Mesothelial cell of epicardium (in vitro differentiated cells): ENCODE measurements around the gene FAM204A. TPM values are rescaled to one million over a fixed set of nuclear protein-coding genes. Genes with fewer than 3 reads are reported as not detected.

Experiments used
- DNase-seq, 2 experiments: peaks; one replicate each; pipeline ENCODE4 v3.0.0; 2021; ENCODE audit warnings: low spot score in 2 of 2; ENCODE audit not compliant: unreplicated experiment in 2 of 2
- H3K27ac Mint-ChIP-seq: 2 replicates; pipeline ENCODE4 v1.8.0; 2021; ENCODE audit warnings: mixed read lengths
- H3K27me3 Mint-ChIP-seq: 2 replicates; pipeline ENCODE4 v1.8.0; 2021; ENCODE audit warnings: low read depth, mixed read lengths
- H3K36me3 Mint-ChIP-seq: 2 replicates; pipeline ENCODE4 v1.8.0; 2021; ENCODE audit warnings: mixed read lengths
- H3K4me1 Mint-ChIP-seq: 2 replicates; pipeline ENCODE4 v1.8.0; 2021; ENCODE audit warnings: mixed read lengths
- H3K4me3 Mint-ChIP-seq: 2 replicates; pipeline ENCODE4 v1.8.0; 2021; ENCODE audit warnings: mild to moderate bottlenecking, moderate library complexity, mixed read lengths
- H3K9me3 Mint-ChIP-seq: 2 replicates; pipeline ENCODE4 v1.8.0; 2021; ENCODE audit warnings: mixed read lengths
- CTCF ChIP-seq: fragments of 200-600 bp; sonication (generic); IDR thresholded peaks from one replicate; pipeline ENCODE4 v1.5.0; 2021; ENCODE audit warnings: antibody characterized with exemption; ENCODE audit not compliant: unreplicated experiment
- total RNA-seq: library from RNA; stranded (reverse); gene quantifications from 3 replicates; pipeline ENCODE4 v1.2.1, GENCODE V29; 2021

Gene FAM204A
- 53.0 to 54.6 TPM (median 53.4 TPM) in 3 replicates for total RNA-seq

DNA sequence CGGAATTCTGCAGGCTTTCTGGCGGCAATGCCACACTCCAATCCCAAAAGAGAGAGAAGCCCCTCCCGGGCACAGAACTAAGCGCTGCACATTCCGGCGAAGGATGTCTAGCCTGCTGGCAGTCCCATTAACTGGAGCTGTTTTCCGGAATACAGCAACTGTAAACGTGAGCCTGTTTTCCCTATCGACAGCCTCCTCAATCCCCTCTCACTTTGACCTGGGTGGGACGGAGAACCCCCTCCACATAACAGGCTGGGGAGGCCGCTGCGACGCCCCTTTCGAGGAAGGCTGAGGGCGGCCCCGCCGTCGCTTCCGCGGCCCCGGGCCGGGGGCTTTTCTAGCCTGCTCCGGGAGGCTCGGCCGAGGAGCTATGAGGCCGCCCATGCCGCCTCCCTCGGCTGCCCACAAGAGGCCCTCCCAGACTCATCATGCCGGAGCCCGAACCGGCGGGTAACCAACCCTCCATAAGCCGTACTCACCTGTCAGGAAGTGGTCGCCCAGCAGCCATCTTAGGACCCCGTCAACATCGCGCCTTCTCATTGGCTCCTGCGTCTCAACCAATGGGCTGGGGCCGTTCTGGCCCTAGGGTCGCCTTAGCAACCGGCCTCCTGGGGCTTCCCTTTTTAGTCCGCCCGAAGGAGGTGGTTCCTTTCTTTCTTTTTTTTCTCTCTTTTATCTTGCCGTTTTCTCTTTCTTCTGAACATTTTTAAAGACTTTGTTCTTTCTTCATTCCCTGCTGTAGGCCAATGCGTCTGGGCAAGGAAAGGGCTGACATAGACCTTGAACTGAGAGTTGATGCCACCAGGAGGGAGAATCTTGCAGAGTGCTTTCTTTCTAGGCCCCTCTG is at the start of gene FAM204A:
FAM204A (minus strand) TSS at position 534 of the 847 bp plus-strand sequence. CDS start 5,909 bp downstream, outside the sequence.
- Mint-ChIP-seq H3K4me3 (peak within 1 kb of the TSS; percentile 92), H3K27ac (peak within 1 kb of the TSS; percentile 98), H3K4me1 (peaks cover 22% of the 10 kb centered on the region), H3K36me3 (no peaks in the 10 kb centered on the region), H3K9me3 (no peaks in the 10 kb centered on the region), H3K27me3 (peaks cover 8% of the 10 kb centered on the region)
- peak; percentile 86 to 97 for DNase-seq
- no peak for TF ChIP-seq CTCF

DNA sequence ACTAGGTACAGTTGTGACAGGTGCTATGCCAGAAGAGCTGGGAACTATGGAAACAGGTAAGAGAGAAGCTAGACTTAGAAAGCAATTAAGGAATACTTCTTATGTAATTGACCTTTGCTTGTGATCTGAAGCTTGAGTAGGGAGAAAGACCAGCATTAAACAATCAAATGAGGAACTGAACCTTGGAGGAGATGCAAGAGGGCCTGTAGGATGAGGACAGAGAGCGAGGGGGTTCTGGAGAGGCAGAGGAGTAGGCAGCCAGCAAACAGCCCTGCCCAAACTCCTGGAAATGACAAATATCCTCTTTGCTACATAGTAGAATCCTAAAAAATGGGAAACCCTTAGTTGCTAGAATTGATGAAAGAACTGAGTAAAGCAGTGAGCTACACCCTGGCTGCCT is 41.6 kb upstream of the FAM204A start:
- Mint-ChIP-seq H3K27me3 (peaks cover 75% of the 10 kb centered on the region), H3K4me1 (no peaks in the 10 kb centered on the region), H3K27ac (no peak overlapping the region), H3K36me3 (no peaks in the 10 kb centered on the region), H3K4me3 (no peak overlapping the region), H3K9me3 (no peaks in the 10 kb centered on the region)
- no peak for DNase-seq
- TF ChIP-seq CTCF: no peak

DNA sequence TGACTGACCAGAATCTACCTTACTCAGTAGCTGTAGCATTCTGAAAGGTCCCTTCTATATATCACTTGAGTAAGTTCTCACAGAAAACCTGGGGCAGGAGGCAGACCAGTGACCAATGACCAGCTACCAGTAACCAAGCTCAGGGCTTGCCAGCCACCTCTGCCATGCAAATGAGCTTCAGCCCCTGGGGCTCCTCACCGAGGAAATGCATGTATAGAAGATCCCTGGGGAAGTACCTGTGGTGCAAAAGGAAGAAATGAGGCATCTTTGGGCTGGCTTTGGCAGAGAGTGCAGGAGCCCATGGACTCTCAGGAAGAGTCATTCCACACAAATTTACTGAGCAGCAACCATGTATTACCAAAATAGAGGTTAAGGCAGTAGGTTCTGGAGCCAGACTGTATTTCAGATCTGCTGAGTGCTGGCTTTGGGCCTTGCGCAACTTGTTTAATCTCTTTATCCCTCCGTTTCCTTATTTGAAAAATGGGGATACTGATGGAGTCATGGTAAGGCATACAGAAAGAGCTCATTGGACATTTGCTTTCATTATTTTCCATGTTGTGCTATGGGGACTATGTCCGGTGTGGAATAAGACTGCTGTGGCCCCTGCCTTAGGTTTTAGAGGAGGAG is 41.1 kb upstream of the FAM204A start:
- no peak overlapping the region for H3K27ac Mint-ChIP-seq
- H3K36me3 Mint-ChIP-seq: no peaks in the 10 kb centered on the region
- H3K9me3 Mint-ChIP-seq: no peaks in the 10 kb centered on the region
- no peak for TF ChIP-seq CTCF
- peaks cover 80% of the 10 kb centered on the region for H3K27me3 Mint-ChIP-seq
- H3K4me1 Mint-ChIP-seq: no peaks in the 10 kb centered on the region
- DNase-seq: no peak
- H3K4me3 Mint-ChIP-seq: no peak overlapping the region

DNA sequence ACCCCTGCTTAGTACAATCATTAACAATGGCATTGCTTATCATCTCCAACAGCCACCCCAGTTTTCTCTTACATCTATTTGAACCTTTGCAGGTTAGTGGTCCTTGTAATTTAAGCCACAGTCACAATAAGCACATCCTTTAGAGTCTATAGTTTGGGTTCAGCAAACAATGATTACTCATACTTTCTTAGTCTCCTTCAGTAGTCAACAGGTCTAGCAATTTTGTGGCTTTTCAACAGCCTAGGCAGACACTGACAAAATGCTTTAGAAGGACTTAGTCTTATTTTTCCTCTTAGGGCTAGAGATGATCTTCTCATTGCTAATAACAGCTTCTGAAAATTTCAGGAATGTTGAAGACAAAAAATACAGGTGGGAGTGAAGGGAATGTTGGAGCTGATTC is 32.3 kb upstream of the FAM204A start:
- H3K27ac Mint-ChIP-seq: peak overlapping the region; percentile 32
- no peaks in the 10 kb centered on the region for H3K36me3 Mint-ChIP-seq
- no peak for DNase-seq
- H3K4me3 Mint-ChIP-seq: no peak overlapping the region
- H3K4me1 Mint-ChIP-seq: peaks cover 26% of the 10 kb centered on the region
- no peaks in the 10 kb centered on the region for H3K9me3 Mint-ChIP-seq
- no peak for TF ChIP-seq CTCF
- peaks cover 20% of the 10 kb centered on the region for H3K27me3 Mint-ChIP-seq

- Mint-ChIP-seq H3K36me3 (no peaks in the 10 kb centered on the region), H3K27me3 (peaks cover 14% of the 10 kb centered on the region), H3K4me3 (no peak overlapping the region), H3K9me3 (no peaks in the 10 kb centered on the region), H3K4me1 (peaks cover 26% of the 10 kb centered on the region), H3K27ac (peak overlapping the region; percentile 82)
- no peak for DNase-seq
- TF ChIP-seq CTCF: no peak
Measured at GRCh38 chr10:118373786-118374185, 31.7 kb upstream of the FAM204A start.
